ELF-1 (cell line): ENCODE measurements around the gene MTCL3.

Experiments used
- DNase-seq: peaks from one replicate; pipeline ENCODE4 v3.0.0-alpha.2; 2016; ENCODE audit warnings: low read depth, low spot score

Gene MTCL3

DNA sequence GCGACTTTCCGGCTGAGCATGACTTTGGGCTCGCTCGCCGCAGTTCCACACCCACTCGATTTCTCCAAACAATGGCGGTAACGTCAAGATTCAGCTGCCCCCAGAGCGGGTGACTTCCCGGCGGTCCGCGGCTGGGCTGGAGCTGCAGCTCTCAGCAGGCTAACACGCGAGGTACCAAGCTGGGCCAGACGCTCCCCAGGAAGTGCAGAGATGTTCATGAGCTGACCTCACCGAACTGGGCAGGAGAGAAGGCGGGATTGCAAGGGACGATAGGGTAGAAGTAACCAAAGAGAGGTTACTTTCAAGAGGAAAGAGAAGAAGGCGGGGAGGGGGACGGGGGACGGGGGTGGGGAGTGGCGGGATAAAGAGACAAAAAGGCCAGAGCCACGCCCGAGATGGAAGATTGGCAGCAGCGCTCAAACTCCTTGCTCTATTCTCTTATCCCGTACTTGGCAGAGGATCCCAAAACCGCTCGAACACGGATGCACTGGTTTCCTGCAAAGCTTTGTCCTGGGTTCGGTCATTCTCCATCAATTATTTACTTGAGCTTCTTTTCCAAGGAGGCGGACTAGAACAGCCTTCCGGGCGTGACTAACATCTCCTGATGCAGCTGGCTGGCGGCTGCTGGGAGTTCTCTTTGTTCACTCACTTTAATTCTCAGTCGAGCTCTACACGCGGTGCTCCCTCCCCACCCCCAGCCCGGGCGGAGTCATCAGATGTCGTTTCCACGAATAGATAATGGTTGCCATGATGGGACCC lies at the start of gene MTCL3:
TSS of gene MTCL3 (minus strand) at position 626 of the 759 bp plus-strand sequence.
- DNase-seq: peak; percentile 18

DNA sequence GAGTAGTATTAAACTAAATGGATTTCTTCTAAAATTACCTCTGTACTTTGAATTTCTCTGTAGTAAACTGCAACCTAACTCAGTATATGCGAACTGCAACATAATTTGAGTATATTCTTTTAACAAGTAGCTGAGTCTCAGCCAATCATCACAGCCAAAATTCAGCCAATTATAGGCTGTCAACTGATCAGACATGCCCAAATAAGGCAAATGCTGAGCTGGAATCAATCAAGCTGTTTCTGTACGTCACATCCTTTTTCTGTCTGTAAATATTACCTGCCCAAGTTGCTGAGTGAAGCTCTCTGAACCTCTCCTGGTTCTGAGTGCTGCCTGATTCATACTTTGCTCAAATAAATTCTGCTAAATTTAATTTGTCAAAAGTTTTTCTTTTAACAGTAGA lies 48.3 kb upstream of the MTCL3 start:
- no peak for DNase-seq

DNA sequence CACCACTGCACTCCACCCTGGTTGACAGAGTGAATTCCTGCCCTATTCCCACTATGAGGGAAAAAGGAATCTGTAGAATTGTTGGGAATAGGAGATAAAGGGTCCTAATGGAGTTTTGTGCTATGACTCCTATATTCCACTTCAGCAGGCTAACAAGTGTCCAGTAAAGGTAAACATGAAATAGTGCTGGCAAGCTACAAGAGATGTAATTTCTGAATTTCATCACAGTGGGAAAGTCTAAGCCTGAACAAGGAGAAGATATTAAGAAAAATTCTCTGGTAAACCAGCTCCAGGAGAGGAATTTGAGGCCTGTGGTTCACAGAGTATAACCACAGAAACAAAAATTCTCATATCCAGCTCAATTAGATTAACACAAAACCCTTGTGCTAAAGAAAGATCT lies 47.5 kb upstream of the MTCL3 start:
- no peak for DNase-seq

DNA sequence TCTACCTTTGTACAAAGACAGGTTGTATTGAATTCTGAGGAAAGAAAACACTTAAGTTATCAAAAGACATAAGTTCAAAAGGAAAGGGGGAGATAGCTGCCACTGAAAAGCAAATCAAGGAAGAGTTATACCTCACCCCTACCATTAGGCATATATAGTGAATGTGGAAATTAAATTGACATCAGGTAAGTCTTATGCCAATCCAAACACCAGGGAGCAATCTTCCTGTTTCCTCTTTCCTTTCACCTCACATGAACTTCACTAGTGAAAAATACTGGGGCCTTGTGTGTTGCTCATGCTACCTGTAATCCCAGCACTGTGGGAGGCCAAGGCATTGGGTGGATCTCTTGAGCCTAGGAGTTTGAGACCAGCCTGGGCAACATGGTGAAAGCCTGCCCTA lies 47.0 kb upstream of the MTCL3 start:
- no peak for DNase-seq

DNA sequence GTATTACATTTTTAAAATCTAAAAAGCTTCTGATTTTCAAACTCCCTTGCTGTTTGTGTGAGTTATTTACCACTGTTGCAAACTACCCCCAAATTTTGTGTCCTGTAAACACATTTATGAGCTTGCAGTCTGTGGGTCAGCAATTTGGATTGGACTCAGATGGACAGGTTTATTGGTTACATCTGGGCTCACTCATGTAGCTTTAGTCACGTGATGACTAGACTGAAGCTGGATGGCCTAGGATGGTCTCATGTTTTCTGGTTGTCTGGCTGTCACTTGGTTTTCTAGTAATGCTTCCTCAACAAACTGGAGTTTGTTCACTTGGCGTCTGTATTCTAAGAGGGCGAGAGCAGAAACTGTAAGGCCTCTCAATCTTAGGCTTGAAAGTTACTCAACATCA lies 45.6 kb upstream of the MTCL3 start:
- DNase-seq: no peak

DNA sequence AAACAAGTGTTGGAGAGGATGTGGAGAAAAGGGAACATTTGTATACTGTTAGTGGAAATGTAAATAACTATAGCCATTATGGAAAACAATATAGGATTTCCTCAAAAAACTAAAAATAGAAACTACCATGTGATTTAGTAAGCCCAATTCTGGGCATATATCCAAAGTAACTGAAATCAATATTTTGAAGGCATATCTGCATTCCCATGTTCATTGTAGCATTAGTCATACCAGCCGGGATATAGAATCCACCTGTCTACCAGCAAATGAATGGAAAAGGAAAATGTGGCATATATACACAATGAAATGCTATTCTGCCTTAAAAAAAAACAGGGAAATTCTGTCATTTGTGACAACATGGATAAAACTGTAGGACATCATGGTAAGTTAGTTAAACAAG lies 42.5 kb upstream of the MTCL3 start:
- no peak for DNase-seq

DNA sequence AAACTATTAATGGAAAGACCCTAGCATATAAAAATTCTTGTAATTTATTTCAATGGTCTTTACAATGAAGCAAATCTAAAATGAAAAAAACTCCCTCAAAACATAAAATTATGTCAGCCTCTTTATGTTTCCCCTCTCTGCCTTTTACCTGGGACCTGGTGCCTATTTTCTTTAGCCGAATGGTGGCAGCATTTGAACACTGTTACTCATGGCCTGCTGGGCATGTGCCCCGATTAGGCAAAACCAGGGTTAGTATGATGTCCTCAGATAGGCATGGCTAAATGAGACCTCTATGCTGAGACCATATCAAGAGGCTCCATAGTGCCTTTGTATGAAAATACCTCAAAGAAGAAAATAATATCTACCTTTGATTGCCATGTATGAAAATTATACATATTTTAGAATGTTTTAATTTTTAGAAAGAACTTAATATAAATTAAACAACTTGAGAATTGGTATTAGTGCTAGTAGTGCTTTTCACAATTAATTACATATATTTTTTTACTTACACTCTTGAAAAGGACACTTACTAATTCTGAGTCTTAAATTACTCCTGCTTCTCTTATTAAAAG lies 35.4 kb upstream of the MTCL3 start:
- peak; percentile 21 for DNase-seq

DNA sequence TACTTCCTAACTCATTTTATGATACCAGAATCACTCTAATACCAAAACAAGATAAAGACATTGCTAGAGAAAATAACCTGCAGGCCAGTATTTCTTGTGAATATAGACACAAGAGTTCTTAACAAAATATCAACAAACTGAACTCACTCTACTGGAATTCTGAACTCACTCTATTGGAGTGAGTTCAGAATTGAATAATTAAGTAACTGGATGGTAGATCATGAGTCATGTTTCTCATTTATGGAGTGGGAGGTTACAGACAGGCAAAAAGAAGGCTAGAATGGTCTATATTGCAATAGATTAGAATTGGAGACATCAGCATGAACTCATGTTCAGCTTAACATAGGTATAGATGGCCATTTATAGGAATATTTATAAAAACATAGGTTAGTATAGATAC lies 31.3 kb upstream of the MTCL3 start:
- no peak for DNase-seq

DNA sequence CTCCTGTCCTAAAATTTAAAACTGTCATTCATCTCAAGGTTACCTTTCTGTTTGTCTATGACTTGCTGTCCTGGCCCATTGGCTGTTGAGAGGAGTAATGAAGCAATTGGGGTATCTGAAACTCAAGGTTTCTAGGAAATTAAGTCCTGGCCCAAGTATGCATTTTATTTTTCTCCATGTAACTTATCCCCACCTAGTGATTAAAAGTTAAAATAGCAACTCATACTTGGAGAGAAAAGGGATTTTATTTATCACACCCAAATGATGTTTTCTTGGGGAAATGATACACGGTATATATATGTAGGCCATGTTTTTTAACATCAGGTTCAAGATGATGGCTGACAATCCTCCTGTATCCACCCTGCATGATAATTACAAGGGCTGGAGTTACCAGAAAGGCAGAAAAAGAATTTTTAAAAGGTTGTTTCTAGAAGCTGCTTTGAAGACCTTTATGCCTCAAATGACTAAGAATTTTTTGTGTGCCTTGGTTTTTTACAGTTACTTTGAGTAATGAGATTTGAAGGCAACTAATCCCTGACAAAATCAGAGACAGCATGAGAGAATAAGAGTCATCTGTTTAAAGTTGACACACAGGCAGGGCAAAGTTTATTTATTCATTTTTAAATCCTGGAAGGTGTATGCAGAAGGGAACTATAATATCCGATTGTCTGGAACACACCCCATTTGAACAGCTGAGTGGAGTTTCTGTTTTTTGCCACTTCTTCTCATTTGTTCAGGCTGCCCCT lies 28.9 kb upstream of the MTCL3 start:
- no peak for DNase-seq

DNA sequence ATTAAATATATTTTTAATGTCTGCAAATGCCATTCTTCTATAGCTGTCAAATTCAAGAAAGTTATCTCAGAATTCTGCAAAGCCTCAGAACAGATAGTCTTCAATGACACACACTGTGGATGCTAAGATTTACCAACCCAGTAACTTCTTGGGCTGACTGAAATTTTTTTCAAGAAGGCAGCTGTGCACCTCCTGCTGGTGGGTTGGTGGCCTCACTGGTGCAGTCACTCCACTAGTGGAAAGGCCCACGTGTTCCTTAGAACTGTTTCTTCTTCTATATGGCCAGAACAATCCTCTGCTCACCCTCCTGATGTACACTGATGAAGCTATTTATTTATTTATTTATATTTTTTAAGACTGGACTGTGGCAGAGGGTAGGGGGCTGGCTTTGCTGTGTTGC lies 28.1 kb upstream of the MTCL3 start:
- DNase-seq: peak; percentile 4

DNA sequence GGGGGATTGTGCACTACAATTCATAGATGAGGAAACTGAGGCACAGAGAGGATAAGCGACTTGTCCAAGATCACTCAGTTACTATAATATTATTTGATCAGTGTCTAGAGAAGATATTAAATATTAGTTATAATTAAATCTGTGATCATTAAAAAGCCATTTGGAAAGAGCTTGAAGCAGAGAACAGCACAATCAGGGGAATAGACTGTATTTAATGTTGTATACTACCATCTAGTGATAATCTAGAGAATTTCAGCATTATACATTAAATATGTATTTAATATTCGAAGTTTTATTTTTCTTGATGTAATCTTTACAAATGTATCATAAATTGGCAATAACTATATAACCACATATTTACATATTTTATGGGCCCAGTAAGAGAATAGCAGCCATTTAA lies 20.1 kb upstream of the MTCL3 start:
- no peak for DNase-seq

DNA sequence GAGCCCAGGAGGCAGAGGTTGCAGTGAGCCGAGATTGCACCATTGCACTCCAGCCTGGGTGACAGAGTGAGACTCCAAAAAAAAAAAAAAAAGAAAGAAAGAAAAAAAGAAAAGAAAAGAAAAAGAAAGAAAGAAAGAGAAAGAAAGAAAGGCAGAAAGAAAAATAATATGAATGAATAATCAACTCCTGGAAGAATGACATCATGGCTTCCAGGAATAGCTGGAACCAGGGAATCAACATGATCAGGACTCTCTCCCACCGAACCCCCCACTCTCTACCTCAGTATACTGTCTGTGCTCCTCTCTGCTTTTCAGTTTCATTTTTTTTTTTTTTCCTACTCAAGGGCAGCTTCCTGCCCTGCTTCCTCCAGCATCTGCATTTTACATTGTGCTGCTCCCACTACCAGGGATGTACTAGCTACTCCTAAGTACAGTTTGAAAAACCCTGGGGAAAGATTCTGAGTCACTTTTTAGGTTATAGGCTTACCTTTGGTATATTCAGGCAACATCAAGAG lies 19.7 kb upstream of the MTCL3 start:
- no peak for DNase-seq

DNA sequence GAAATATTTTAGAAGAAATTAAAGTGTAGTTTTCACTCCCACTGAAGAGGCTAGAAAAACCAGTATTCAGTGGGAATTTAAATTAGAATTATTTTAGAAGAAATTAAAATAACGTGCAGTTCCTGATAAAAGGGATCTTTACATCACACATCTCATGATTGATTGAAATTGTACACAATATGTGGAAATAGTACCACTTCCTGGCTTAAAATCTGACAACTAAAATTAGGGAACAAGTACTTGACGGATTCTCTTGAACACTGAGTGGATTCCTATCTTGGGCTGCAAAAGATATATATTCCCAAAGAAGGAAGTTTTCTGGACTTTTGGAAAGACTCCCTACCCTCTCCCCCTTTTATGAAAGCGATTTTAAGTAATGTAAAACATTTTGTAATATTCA lies 14.6 kb upstream of the MTCL3 start:
- no peak for DNase-seq

DNA sequence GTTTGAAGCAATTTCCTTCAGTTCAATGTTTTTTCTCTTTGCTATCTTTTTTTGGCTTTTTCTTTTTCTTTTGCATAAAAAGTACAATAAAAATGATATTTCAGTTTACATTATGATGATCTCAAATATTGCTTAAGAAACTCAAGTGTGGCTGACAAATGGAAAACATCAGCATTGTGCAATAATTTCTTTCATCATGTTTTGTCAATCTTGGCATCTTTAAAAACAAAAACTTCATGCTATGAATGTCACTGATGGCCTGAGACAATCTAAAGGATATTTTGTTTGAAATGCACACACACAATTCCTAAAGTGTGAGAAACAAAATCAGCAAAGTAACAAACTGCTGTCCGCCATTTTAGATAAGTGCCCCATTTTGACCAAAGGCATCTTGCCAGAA lies 13.9 kb upstream of the MTCL3 start:
- no peak for DNase-seq

DNA sequence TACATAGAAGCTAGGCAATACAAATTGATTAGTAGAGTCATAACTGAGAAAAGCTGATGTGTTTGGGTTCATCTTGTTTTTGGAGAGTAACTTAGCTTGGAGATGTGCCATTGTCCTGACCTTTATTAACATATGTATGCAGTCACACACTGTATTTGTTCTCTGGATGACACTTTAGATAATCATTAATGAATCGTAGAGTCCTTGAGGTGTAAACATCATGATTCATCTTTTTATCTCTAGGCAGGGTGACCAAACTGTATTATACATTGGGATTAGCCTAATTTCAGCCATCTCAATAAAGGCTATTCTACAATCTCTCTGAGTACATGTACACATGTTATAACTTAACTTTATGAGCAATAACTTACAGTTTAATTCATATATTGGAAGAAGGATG lies 3.6 kb upstream of the MTCL3 start:
- DNase-seq: no peak

DNA sequence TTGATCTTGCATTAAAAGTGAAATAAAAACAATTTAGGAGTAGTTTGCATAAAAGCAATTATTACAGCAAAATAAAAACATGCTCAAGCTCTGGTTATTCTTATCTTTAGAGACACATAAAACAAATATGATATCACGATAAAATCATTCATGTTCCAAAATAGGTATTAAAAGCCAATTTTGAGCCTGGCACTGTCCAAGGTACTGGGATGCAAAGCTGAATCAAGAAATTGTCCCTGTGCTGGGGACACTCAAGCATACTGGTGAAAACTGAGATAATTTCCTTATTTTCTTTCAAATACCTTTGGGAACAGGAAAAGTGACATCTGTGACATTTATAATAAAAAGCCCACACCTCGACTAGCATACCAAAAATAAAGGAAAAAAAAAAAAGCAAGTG lies 931 bp upstream of the MTCL3 start:
- DNase-seq: no peak

DNA sequence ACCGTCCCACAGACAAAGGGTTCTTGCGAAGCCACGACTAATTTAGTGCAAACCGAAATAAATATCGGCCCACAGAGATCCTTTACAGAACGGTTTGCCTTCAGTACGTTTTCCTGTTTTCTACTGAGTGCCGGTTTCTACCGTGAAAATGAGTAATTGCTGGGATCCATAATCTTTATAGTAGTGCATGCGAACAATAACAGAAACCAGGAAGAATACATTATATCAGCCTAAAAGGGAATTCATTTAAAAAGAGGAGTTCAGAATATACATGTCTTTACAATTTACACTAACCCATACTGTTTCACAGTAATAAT lies 292 bp upstream of the MTCL3 start:
- DNase-seq: no peak

DNA sequence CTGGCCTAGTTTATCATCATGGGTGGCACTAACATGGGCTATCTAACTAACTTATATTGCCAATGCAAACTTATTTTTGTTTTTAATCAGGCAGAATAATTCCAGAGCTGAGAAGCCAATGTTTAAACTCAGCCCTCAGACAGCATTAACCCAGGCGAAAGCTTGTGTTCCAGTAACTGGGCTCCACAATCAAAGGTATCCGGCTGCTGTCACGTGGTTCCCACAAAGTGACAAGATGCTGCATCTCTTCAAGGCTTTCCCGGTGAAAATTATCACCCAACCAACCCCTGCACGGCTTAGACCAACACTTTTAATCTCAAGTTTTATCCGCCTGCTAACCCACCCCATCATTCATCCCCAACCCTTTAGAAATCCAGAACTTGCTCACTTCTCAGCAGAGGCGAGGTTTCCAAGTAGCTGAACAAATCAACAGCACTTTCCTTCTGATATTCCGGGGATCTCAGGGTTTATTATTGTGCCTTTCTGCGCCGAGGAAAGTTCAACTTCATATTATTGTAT lies 885 bp downstream of the MTCL3 start:
- no peak for DNase-seq

DNA sequence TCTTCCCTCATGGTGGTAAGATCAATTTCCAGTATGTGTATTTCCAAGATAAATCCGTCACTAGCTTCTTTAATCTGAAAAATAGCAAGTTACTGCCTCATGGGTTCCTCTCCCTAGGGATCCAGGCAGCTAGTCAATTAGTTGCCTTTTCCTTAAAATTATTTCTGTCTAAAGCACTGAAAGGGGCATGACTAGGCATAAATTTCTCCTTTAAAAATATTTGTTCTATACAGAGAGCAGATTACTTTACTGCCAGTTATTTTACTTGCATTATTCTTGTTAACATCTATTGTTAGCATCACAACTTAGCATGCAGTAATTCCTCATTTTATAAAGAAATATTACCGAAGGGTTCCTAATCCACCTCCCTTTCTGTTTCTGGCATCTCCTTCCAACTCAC lies 1.4 kb downstream of the MTCL3 start:
- no peak for DNase-seq

DNA sequence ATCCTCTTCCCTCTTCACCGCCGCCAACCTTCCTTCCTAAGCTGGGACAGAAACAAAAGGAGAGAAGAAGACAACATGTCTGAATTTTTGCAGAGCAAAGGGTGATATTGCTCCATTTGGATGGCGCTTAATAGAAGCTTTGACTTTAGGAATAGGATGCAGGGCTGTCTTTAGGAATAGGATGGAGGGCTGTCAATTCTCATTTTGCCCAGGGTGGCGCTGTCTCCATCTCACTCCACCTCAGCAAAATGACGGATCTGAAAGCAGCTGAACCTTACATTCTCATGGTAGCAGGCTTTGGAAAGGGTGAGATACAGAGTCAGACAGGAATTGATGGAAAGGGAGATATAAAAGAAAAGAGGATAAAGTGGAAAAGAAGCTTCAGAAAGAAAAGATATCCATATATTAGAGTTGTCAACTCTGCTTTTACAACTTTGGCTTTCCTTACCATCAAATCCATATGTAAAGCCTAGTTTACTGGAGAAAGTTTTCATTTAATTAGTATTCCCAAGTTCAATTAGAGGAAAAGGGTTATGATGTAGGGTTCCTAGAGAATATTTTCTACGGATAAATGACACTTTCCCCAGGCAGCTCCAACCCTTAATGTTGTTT lies 2.4 kb downstream of the MTCL3 start:
- peak; percentile 75 for DNase-seq

DNA sequence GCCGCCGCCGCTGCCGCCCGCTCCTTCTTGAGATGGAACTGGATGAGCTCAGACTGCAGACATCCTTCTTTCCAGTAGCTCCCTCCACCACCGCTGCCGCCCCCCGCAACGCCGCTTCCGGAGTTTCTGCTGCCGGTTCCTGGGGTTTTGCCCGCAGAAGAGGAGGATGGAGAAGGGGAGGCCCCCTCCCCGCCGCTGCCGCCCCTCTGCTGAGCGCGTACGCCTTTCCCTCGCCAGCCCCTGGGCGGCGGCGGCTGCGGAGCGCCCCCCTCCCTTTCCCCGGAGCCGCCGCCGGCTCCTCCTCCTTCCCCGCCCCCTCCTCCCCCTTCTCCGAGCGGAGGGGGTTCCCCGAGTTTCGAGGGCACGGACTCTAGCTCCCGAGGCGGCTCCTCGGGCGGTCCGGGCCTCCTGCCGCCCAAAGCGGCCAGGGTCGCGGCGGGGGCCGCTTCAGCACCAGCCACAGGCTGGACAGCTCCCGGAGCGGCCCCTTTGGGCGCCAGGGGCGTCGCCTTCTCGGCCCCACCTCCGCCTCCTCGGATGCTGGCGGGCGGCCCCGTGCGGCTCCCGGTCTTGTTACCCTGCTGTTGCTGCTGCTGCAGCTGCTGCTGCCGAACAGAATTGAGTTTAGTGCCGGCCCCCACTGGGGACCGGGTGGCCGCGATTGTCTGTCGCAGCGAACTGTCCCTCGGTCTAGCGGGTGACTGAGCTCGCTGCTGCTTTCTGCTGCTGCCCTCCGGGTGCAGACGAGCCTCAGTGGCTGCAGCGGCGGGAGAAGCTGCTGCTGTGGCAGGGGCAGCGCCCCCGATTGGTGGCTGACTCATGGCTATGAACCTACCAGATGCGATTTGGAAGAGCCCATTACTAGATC lies 3.1 kb downstream of the MTCL3 start:
- peak; percentile 71 for DNase-seq
